ENCODE results near the gene SLC7A7. TPM values are rescaled to one million over a fixed set of nuclear protein-coding genes. Genes with fewer than 3 reads are reported as not detected.

The SLC7A7 gene
- total and polyA plus RNA-seq, 9 of the 15 experiments (the other 6 are each of a cell fraction or from before 2014, with no cell fraction given) = 0.07 to 0.68 (median 0.41) TPM

- H3K79me2 ChIP-seq (ENCODE audit: control insufficient read depth, insufficient read depth, low read length) = no peaks in the 10 kb centered on the region
- H3K36me3 ChIP-seq (ENCODE audit: control insufficient read depth, insufficient read depth, low read length) = no peaks in the 10 kb centered on the region
- DNase-seq (ENCODE audit: extremely low read depth in 1 of 4, low spot score in 3 of 4) = no peak
- no peak overlapping the region for H3K4me3 ChIP-seq
- WGBS (ENCODE audit: insufficient coverage, low coverage, missing lambda C conversion rate) = 42% methylated on average over 8 of the region's 9 CpGs
- no peak for ATAC-seq
- no peak overlapping the region; a peak in 1 of 4 replicates for H3K9ac ChIP-seq (ENCODE audit: insufficient read depth in 1 of 2, low read depth in 2 of 2, low read length in 2 of 2)
- no peaks in the 10 kb centered on the region for H3K9me3 ChIP-seq (replicated peaks; ENCODE audit: control insufficient read depth, insufficient read depth, low read depth, low read length)
- POLR2A ChIA-PET = interaction anchor here (0.6 to 1.1 kb wide), 3 partner anchors 17 to 71 kb away, joined by 3 to 6 read pairs (median 4); no protein-coding TSS in a partner anchor
- no peaks in the 10 kb centered on the region for H4K20me1 ChIP-seq (replicated peaks; ENCODE audit: control insufficient read depth, insufficient read depth, low read length)
- H3K27me3 ChIP-seq (ENCODE audit: control insufficient read depth in 2 of 2, insufficient read depth in 2 of 2, low read length in 2 of 2) = no peaks in the 10 kb centered on the region
- H3K27ac ChIP-seq (ENCODE audit: extremely low read depth, low read depth, low read length) = no peak overlapping the region
- CTCF ChIA-PET (ENCODE audit: low intra/inter-chr PET ratio) = interaction anchor here (0.9 kb wide), 1 partner anchor 67 kb away, joined by 3 read pairs; no protein-coding TSS in a partner anchor
- TF ChIP-seq ZNF224 (CRISPR knock-in tag; IDR thresholded peaks at IDR 0.05) = no peak
- no peak for TF ChIP-seq LEF1 (IDR thresholded peaks at IDR 0.05)
- no peak for TF ChIP-seq CAMTA2 (CRISPR knock-in tag; conservative IDR thresholded peaks at IDR 0.05)
- no peak for TF ChIP-seq ELF1 (tag; IDR thresholded peaks at IDR 0.05)
- no peak for TF ChIP-seq ZKSCAN1 (IDR thresholded peaks at IDR 0.05; ENCODE audit: low read depth, low read length)
- no peak for TF ChIP-seq MTA1 (IDR thresholded peaks at IDR 0.05; ENCODE audit: borderline replicate concordance)
- TF ChIP-seq ETS1 (conservative IDR thresholded peaks at IDR 0.05; ENCODE audit: control insufficient read depth, low read depth, low read length) = no peak
- TF ChIP-seq ZNF655 (CRISPR knock-in tag; IDR thresholded peaks at IDR 0.05) = no peak
- TF ChIP-seq TAF7 (tag; IDR thresholded peaks at IDR 0.05) = no peak
- no peak for TF ChIP-seq ZNF274 (IDR thresholded peaks at IDR 0.05; ENCODE audit: borderline replicate concordance, low read depth, low read length)
- TF ChIP-seq NKRF (IDR thresholded peaks at IDR 0.05; ENCODE audit: borderline replicate concordance) = no peak
- no peak for TF ChIP-seq NEUROD1 (IDR thresholded peaks at IDR 0.05; ENCODE audit: borderline replicate concordance, low read depth, low read length, partially characterized antibody)
- TF ChIP-seq RUNX1 (IDR thresholded peaks at IDR 0.05; ENCODE audit: low read depth) = no peak
- TF ChIP-seq SMAD3 (CRISPR knock-in tag; conservative IDR thresholded peaks at IDR 0.05) = no peak
- TF ChIP-seq TRIM28 (IDR thresholded peaks at IDR 0.05) = no peak
- no peak for TF ChIP-seq TFAM (CRISPR knock-in tag; conservative IDR thresholded peaks at IDR 0.05)
- TF ChIP-seq CEBPG (CRISPR knock-in tag; IDR thresholded peaks at IDR 0.05) = no peak
- no peak for TF ChIP-seq CEBPG (tag; conservative IDR thresholded peaks at IDR 0.05 in 1 of 2, IDR thresholded peaks at IDR 0.05 in 1 of 2)
- TF ChIP-seq MITF (IDR thresholded peaks at IDR 0.05) = no peak
- peaks cover 5 to 27% of the 10 kb centered on the region in 2 experiments; a peak in 2 of 5 replicates for H3K4me1 ChIP-seq (replicated peaks in 1 of 2; ENCODE audit: control insufficient read depth in 2 of 2, insufficient read depth in 2 of 2, low read length in 2 of 2)
- H3K4me2 ChIP-seq (ENCODE audit: insufficient read depth, low read length) = no peak overlapping the region
- FAIRE-seq = no peak
- intact Hi-C loops (cut with micrococcal nuclease) = no loop called here
- H2AFZ ChIP-seq (ENCODE audit: low read depth, low read length) = no peak overlapping the region
- H3K9me1 ChIP-seq (ENCODE audit: control insufficient read depth, insufficient read depth, low read length) = no peaks in the 10 kb centered on the region
- no TSS peak for BruUV-seq (replicated peaks)
- in situ Hi-C loops (cut with MboI) = loop anchor here (10.0 kb wide), 2 partner anchors 190 to 280 kb away; no protein-coding TSS in a partner anchor
Observed at GRCh38 chr14:22845103-22845394, 29.8 kb upstream of the SLC7A7 start.
